Neural cell (in vitro differentiated cells): ENCODE results near the gene CXCL5.

Source experiments
- EZH2 ChIP-seq: fragments of 200-600, 300-800 bp; shearing (Covaris generic), sonication (generic); IDR thresholded peaks from 2 replicates; pipeline ENCODE4 v1.6.1; 2014; ENCODE audit warnings: antibody characterized with exemption, low read length, borderline replicate concordance, mild to moderate bottlenecking; ENCODE audit not compliant: insufficient read depth, poor library complexity, severe bottlenecking
- POLR2AphosphoS5 ChIP-seq: IDR thresholded peaks from 2 replicates; pipeline ENCODE4 v1.6.1; 2012
- TAF1 ChIP-seq: IDR thresholded peaks from 2 replicates; pipeline ENCODE4 v1.6.1; 2012; ENCODE audit warnings: low read depth

GRCh38 chr4:74004668-74005067 is 6.2 kb upstream of the CXCL5 start:
- TF ChIP-seq TAF1 (no peak), POLR2AphosphoS5 (no peak), EZH2 (no peak)
